ENCODE measurements around the gene ADGRG3.

The ADGRG3 gene

DNA sequence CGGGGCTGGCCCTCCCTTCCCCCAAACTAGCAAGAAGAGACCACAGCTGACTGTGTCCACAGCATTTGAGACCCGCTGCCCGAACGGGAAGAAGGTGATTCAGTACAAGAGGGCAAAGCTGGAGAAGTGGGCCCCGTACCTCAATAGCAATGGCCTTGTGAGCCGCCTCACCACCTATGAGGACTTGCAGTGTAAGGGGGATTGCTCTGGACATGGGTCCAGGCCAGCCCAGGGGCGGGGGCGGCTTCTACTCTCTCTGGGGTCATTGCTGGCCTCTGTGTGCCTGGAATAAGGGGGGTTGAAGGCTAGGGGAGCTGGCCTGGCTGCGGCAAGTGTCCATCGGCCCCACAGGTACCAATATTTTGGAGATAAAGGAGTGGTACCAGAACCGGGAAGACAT lies 54.5 kb downstream of the ADGRG3 start (continued):
- TF ChIP-seq, protein P1, sequence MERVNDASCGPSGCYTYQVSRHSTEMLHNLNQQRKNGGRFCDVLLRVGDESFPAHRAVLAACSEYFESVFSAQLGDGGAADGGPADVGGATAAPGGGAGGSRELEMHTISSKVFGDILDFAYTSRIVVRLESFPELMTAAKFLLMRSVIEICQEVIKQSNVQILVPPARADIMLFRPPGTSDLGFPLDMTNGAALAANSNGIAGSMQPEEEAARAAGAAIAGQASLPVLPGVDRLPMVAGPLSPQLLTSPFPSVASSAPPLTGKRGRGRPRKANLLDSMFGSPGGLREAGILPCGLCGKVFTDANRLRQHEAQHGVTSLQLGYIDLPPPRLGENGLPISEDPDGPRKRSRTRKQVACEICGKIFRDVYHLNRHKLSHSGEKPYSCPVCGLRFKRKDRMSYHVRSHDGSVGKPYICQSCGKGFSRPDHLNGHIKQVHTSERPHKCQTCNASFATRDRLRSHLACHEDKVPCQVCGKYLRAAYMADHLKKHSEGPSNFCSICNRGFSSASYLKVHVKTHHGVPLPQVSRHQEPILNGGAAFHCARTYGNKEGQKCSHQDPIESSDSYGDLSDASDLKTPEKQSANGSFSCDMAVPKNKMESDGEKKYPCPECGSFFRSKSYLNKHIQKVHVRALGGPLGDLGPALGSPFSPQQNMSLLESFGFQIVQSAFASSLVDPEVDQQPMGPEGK (CRISPR knock-in tag; IDR thresholded peaks at IDR 0.05; ENCODE audit: borderline replicate concordance), result no peak
- TF ChIP-seq ZFP30 (CRISPR knock-in tag; IDR thresholded peaks at IDR 0.05) (no peak), RARB (CRISPR knock-in tag; IDR thresholded peaks at IDR 0.05) (no peak), ZNF565 (CRISPR knock-in tag; conservative IDR thresholded peaks at IDR 0.05; ENCODE audit: low read depth) (no peak), PPARA (CRISPR knock-in tag; IDR thresholded peaks at IDR 0.05; ENCODE audit: borderline replicate concordance) (no peak), ARNTL (CRISPR knock-in tag; IDR thresholded peaks at IDR 0.05; ENCODE audit: borderline replicate concordance, low read depth) (no peak), BACH2 (CRISPR knock-in tag; IDR thresholded peaks at IDR 0.05; ENCODE audit: borderline replicate concordance) (no peak), OSR1 (CRISPR knock-in tag; IDR thresholded peaks at IDR 0.05) (no peak), ZFP3 (CRISPR knock-in tag; IDR thresholded peaks at IDR 0.05) (no peak), TCF4 (CRISPR knock-in tag; IDR thresholded peaks at IDR 0.05; ENCODE audit: borderline replicate concordance) (no peak), ISL1 (CRISPR knock-in tag; IDR thresholded peaks at IDR 0.05) (no peak)
- TF ChIP-seq, protein P2, sequence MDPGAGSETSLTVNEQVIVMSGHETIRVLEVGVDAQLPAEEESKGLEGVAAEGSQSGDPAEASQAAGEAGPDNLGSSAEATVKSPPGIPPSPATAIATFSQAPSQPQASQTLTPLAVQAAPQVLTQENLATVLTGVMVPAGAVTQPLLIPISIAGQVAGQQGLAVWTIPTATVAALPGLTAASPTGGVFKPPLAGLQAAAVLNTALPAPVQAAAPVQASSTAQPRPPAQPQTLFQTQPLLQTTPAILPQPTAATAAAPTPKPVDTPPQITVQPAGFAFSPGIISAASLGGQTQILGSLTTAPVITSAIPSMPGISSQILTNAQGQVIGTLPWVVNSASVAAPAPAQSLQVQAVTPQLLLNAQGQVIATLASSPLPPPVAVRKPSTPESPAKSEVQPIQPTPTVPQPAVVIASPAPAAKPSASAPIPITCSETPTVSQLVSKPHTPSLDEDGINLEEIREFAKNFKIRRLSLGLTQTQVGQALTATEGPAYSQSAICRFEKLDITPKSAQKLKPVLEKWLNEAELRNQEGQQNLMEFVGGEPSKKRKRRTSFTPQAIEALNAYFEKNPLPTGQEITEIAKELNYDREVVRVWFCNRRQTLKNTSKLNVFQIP (CRISPR knock-in tag; IDR thresholded peaks at IDR 0.05; ENCODE audit: borderline replicate concordance, low read depth), result no peak

DNA sequence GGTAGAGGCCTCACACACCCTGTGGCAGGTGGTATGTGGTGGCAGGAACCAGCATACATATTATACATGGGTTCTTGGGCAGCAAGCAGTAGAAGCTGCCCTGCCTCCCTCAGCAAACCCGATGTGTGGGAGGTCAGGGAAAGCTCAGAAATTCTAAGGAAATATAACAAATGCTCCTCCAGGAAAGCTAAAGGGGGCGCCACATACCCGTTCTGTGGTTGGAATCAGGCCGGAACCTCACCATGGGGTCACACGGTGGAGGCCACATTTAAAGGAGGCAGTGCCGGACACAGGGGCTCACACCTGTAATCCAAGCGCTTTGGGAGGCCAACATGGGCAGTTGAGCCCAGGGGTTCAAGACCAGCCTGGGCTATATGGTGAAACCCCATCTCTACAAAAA lies 55.1 kb downstream of the ADGRG3 start:
- 0 out of 3 replicates have a peak, but pooled peaks have one; percentile 21 for ATAC-seq

More for the DNA sequence above, 55.1 kb downstream of the ADGRG3 start:
- TF ChIP-seq ZNF565 (CRISPR knock-in tag; conservative IDR thresholded peaks at IDR 0.05; ENCODE audit: low read depth), result no peak
- TF ChIP-seq SNAI2 (CRISPR knock-in tag; IDR thresholded peaks at IDR 0.05), result no peak
- no peak for TF ChIP-seq RARB (CRISPR knock-in tag; IDR thresholded peaks at IDR 0.05)
- TF ChIP-seq, protein P3, sequence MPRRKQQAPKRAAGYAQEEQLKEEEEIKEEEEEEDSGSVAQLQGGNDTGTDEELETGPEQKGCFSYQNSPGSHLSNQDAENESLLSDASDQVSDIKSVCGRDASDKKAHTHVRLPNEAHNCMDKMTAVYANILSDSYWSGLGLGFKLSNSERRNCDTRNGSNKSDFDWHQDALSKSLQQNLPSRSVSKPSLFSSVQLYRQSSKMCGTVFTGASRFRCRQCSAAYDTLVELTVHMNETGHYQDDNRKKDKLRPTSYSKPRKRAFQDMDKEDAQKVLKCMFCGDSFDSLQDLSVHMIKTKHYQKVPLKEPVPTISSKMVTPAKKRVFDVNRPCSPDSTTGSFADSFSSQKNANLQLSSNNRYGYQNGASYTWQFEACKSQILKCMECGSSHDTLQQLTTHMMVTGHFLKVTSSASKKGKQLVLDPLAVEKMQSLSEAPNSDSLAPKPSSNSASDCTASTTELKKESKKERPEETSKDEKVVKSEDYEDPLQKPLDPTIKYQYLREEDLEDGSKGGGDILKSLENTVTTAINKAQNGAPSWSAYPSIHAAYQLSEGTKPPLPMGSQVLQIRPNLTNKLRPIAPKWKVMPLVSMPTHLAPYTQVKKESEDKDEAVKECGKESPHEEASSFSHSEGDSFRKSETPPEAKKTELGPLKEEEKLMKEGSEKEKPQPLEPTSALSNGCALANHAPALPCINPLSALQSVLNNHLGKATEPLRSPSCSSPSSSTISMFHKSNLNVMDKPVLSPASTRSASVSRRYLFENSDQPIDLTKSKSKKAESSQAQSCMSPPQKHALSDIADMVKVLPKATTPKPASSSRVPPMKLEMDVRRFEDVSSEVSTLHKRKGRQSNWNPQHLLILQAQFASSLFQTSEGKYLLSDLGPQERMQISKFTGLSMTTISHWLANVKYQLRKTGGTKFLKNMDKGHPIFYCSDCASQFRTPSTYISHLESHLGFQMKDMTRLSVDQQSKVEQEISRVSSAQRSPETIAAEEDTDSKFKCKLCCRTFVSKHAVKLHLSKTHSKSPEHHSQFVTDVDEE (CRISPR knock-in tag; IDR thresholded peaks at IDR 0.05), result no peak
- TF ChIP-seq ARNTL (CRISPR knock-in tag; IDR thresholded peaks at IDR 0.05; ENCODE audit: borderline replicate concordance, low read depth), result no peak
- no peak for TF ChIP-seq ISL1 (CRISPR knock-in tag; IDR thresholded peaks at IDR 0.05)
- no peak for TF ChIP-seq ZFP30 (CRISPR knock-in tag; IDR thresholded peaks at IDR 0.05)
- TF ChIP-seq CREB5 (CRISPR knock-in tag; IDR thresholded peaks at IDR 0.05; ENCODE audit: low read depth), result no peak
- no peak for TF ChIP-seq GLIS3 (CRISPR knock-in tag; IDR thresholded peaks at IDR 0.05)
- TF ChIP-seq, protein P1 (CRISPR knock-in tag; IDR thresholded peaks at IDR 0.05; ENCODE audit: borderline replicate concordance), result no peak
- no peak for TF ChIP-seq ZC3H10 (CRISPR knock-in tag; IDR thresholded peaks at IDR 0.05)
- no peak for TF ChIP-seq ZNF70 (CRISPR knock-in tag; IDR thresholded peaks at IDR 0.05)
